HCT116 (cell line): ENCODE results near the gene ATP8B4.

Experiments
- CTCF ChIP-seq, 3 experiments: fragments of 200-600 bp in 1 of 3; sonication (generic) in 1 of 3; IDR thresholded peaks in 2 of 3; conservative IDR thresholded peaks in 1 of 3; 2 replicates each; pipeline ENCODE4 v1.5.1; 2012 to 2017; ENCODE audit warnings: low read depth in 2 of 3, low read length in 2 of 3, antibody characterized with exemption in 1 of 3, borderline replicate concordance in 1 of 3, control low read depth in 1 of 3, mild to moderate bottlenecking in 1 of 3, mixed read lengths in 1 of 3, mixed run types in 1 of 3, moderate library complexity in 1 of 3; ENCODE audit not compliant: insufficient read depth in 1 of 3
- EZH2 ChIP-seq: fragments of 200-600 bp; sonication (generic); IDR thresholded peaks from 2 replicates; pipeline ENCODE4 v1.6.1; 2017; ENCODE audit warnings: antibody characterized with exemption, mixed run types
- EZH2phosphoT487 ChIP-seq: fragments of 200-600 bp; IDR thresholded peaks from 2 replicates; pipeline ENCODE4 v1.6.1; 2018; ENCODE audit warnings: antibody characterized with exemption, borderline replicate concordance
- POLR2A ChIP-seq: IDR thresholded peaks from 2 replicates; pipeline ENCODE4 v1.7.0; 2011; ENCODE audit warnings: borderline replicate concordance; ENCODE audit not compliant: insufficient read depth, insufficient read length; ENCODE audit errors: extremely low read depth
- TF ChIP-seq, protein P1 (sequence below): IDR thresholded peaks from 2 replicates; pipeline ENCODE4 v1.6.1; 2012; ENCODE audit warnings: low read depth

DNA sequence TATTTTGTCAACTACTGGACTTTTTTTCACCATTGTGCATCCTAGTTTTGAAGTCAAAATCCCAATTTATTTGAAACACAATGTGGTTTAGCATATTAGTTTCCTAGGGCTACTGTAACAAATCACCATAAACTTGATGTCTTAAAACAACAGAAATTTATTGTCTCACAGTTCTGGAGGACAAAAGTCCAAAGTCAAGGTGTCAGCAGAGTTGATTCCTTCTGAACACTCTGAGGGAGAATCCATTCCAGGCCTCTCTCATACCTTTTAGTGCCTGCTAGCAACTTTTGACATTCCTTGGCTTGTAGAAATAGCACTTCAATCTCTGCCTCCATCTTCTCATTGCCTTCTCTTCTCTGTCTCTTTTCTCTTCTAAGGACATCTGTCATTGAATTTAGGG is 48.1 kb upstream of the ATP8B4 start:
- TF ChIP-seq, protein P1, sequence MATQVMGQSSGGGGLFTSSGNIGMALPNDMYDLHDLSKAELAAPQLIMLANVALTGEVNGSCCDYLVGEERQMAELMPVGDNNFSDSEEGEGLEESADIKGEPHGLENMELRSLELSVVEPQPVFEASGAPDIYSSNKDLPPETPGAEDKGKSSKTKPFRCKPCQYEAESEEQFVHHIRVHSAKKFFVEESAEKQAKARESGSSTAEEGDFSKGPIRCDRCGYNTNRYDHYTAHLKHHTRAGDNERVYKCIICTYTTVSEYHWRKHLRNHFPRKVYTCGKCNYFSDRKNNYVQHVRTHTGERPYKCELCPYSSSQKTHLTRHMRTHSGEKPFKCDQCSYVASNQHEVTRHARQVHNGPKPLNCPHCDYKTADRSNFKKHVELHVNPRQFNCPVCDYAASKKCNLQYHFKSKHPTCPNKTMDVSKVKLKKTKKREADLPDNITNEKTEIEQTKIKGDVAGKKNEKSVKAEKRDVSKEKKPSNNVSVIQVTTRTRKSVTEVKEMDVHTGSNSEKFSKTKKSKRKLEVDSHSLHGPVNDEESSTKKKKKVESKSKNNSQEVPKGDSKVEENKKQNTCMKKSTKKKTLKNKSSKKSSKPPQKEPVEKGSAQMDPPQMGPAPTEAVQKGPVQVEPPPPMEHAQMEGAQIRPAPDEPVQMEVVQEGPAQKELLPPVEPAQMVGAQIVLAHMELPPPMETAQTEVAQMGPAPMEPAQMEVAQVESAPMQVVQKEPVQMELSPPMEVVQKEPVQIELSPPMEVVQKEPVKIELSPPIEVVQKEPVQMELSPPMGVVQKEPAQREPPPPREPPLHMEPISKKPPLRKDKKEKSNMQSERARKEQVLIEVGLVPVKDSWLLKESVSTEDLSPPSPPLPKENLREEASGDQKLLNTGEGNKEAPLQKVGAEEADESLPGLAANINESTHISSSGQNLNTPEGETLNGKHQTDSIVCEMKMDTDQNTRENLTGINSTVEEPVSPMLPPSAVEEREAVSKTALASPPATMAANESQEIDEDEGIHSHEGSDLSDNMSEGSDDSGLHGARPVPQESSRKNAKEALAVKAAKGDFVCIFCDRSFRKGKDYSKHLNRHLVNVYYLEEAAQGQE = no peak
- TF ChIP-seq POLR2A = no peak
- no peak for TF ChIP-seq CTCF (IDR thresholded peaks at IDR 0.05 in 2 of 3, conservative IDR thresholded peaks at IDR 0.05 in 1 of 3; ENCODE audit: borderline replicate concordance in 1 of 3, insufficient read depth in 1 of 3, low read depth in 2 of 3, low read length in 2 of 3)
- TF ChIP-seq EZH2phosphoT487 = no peak
- no peak for TF ChIP-seq EZH2
